Measurements from ENCODE around the gene PEX3. TPM values are rescaled to one million over a fixed set of nuclear protein-coding genes. Genes with fewer than 3 reads are reported as not detected.

The PEX3 gene
- total RNA-seq, 1 experiment from 2014 or later, result 16.0 TPM

DNA sequence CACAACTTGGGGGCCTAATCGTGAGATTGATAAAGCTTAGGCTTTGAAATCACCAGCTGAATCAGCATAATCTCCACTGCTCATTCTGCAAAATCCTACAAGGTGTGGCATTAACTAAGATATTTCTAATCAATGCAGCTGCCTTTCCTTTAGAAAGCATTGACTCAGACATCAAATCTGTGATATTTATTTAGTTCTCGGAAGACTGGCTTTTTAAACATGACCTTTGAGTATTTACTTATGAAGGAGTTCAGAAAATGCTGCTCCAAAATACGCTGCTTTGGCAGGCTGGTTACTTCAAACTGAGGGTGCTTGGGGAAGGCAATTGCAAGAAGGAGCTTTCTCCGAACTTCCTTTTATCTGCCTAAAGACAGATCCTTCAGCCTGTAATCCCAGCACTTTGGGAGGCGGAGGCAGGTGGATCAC, 84.6 kb downstream of the PEX3 start:
- CTCF ChIA-PET, result interaction anchor here (1.3 kb wide), 1 partner anchor 13 kb away, joined by 3 read pairs; no protein-coding TSS in a partner anchor
- H3K4me3 Mint-ChIP-seq (ENCODE audit: low read depth, unreplicated experiment), result no peak overlapping the region
- H3K4me1 Mint-ChIP-seq (ENCODE audit: low read depth, unreplicated experiment), result peaks cover 13% of the 10 kb centered on the region
- TF ChIP-seq, protein P1, sequence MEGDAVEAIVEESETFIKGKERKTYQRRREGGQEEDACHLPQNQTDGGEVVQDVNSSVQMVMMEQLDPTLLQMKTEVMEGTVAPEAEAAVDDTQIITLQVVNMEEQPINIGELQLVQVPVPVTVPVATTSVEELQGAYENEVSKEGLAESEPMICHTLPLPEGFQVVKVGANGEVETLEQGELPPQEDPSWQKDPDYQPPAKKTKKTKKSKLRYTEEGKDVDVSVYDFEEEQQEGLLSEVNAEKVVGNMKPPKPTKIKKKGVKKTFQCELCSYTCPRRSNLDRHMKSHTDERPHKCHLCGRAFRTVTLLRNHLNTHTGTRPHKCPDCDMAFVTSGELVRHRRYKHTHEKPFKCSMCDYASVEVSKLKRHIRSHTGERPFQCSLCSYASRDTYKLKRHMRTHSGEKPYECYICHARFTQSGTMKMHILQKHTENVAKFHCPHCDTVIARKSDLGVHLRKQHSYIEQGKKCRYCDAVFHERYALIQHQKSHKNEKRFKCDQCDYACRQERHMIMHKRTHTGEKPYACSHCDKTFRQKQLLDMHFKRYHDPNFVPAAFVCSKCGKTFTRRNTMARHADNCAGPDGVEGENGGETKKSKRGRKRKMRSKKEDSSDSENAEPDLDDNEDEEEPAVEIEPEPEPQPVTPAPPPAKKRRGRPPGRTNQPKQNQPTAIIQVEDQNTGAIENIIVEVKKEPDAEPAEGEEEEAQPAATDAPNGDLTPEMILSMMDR (IDR thresholded peaks at IDR 0.05; ENCODE audit: unreplicated experiment), result no peak
- H3K27ac Mint-ChIP-seq (ENCODE audit: unreplicated experiment), result no peak overlapping the region
- no peaks in the 10 kb centered on the region for H3K9me3 Mint-ChIP-seq (ENCODE audit: low read depth, unreplicated experiment)
- peaks cover 11% of the 10 kb centered on the region for H3K36me3 Mint-ChIP-seq (ENCODE audit: insufficient read depth, unreplicated experiment)
- no TSS peak for BruUV-seq (replicated peaks)
- no peaks in the 10 kb centered on the region for H3K27me3 Mint-ChIP-seq (ENCODE audit: unreplicated experiment)
- DNase-seq, result no peak
- intact Hi-C loops (cut with micrococcal nuclease; ENCODE audit: unreplicated experiment), result no loop called here

DNA sequence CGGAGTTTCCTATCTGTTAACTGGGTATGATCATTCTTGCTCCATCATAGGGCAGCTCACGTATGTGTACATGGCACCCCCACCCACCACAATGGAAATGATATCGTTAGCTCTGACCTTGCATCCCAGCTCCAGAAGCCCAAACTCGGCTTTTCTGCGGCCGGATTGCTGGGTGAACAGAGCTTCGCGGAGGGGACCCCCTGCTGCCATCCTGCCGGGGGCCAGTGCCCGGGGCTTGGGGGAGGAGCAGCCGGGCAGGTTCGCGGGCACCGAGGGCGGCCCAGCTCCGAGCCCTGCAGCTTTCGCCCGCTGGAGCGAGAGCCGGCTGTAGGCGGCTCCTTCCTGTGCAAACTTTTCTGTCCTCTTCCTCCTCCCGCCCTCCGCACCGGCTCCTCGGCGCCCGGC, 85.9 kb downstream of the PEX3 start:
- Mint-ChIP-seq H3K36me3 (ENCODE audit: insufficient read depth, unreplicated experiment) (peaks cover 11% of the 10 kb centered on the region), H3K27ac (ENCODE audit: unreplicated experiment) (no peak overlapping the region), H3K4me1 (ENCODE audit: low read depth, unreplicated experiment) (peaks cover 13% of the 10 kb centered on the region), H3K4me3 (ENCODE audit: low read depth, unreplicated experiment) (peak overlapping the region; percentile 59), H3K27me3 (ENCODE audit: unreplicated experiment) (no peaks in the 10 kb centered on the region), H3K9me3 (ENCODE audit: low read depth, unreplicated experiment) (no peaks in the 10 kb centered on the region)
- intact Hi-C loops (cut with micrococcal nuclease; ENCODE audit: unreplicated experiment), result no loop called here
- CTCF ChIA-PET, result no interaction called here
- TF ChIP-seq, protein P1 (IDR thresholded peaks at IDR 0.05; ENCODE audit: unreplicated experiment), result no peak
- no TSS peak for BruUV-seq (replicated peaks)
- DNase-seq, result no peak

GRCh38 chr6:143536866-143537691, 86.5 kb downstream of the PEX3 start:
- Mint-ChIP-seq H3K4me3 (ENCODE audit: low read depth, unreplicated experiment) (peak overlapping the region; percentile 59), H3K4me1 (ENCODE audit: low read depth, unreplicated experiment) (peaks cover 13% of the 10 kb centered on the region), H3K9me3 (ENCODE audit: low read depth, unreplicated experiment) (no peaks in the 10 kb centered on the region), H3K27ac (ENCODE audit: unreplicated experiment) (no peak overlapping the region), H3K27me3 (ENCODE audit: unreplicated experiment) (no peaks in the 10 kb centered on the region), H3K36me3 (ENCODE audit: insufficient read depth, unreplicated experiment) (peaks cover 11% of the 10 kb centered on the region)
- intact Hi-C loops (cut with micrococcal nuclease; ENCODE audit: unreplicated experiment), result no loop called here
- CTCF ChIA-PET, result no interaction called here
- TF ChIP-seq, protein P1 (IDR thresholded peaks at IDR 0.05; ENCODE audit: unreplicated experiment), result no peak
- BruUV-seq (replicated peaks), result no TSS peak
- DNase-seq, result peak; percentile 60

DNA sequence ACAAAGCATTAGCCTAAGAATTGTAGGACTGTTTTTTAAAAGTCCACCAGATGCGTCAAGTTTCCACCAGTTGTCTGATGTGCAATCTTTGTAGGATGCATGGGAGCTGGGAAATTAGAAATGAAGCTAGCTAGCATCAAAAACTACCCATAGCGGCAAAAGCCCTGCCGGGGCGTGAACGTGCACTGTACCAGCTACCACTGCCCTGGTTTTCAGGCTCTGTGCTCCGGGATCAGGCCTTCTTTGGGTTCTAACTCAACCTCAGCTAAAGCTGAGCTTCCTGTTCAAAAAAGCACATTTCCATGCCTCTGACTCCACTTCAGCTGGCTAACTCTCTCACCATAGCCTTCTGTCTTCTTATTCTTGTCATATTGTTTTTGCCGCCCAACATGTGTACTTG, 87.8 kb downstream of the PEX3 start:
- TF ChIP-seq, protein P1 (IDR thresholded peaks at IDR 0.05; ENCODE audit: unreplicated experiment), result no peak
- peak overlapping the region; percentile 59 for H3K4me3 Mint-ChIP-seq (ENCODE audit: low read depth, unreplicated experiment)
- intact Hi-C loops (cut with micrococcal nuclease; ENCODE audit: unreplicated experiment), result no loop called here
- CTCF ChIA-PET, result no interaction called here
- no peaks in the 10 kb centered on the region for H3K9me3 Mint-ChIP-seq (ENCODE audit: low read depth, unreplicated experiment)
- H3K27ac Mint-ChIP-seq (ENCODE audit: unreplicated experiment), result no peak overlapping the region
- no TSS peak for BruUV-seq (replicated peaks)
- peaks cover 11% of the 10 kb centered on the region for H3K36me3 Mint-ChIP-seq (ENCODE audit: insufficient read depth, unreplicated experiment)
- H3K27me3 Mint-ChIP-seq (ENCODE audit: unreplicated experiment), result no peaks in the 10 kb centered on the region
- H3K4me1 Mint-ChIP-seq (ENCODE audit: low read depth, unreplicated experiment), result peaks cover 25% of the 10 kb centered on the region
- no peak for DNase-seq

Measured in Calu3 (cell line).